HEK293 (cell line): ENCODE data around the gene KCNIP2.

Source experiments
- CTCF ChIA-PET: fragments of 350-600 bp; formaldehyde crosslinking; extraction: SDS; loops from one replicate; lab custom pipeline; 2021; ENCODE audit warnings: antibody characterized with exemption; lab: Yijun Ruan, JAX
- POLR2A ChIA-PET: fragments of 300-600 bp; formaldehyde crosslinking; extraction: SDS; loops from one replicate; lab custom pipeline; 2020; ENCODE audit warnings: antibody characterized with exemption, inconsistent platforms; lab: Yijun Ruan, JAX
- H3K27ac ChIP-seq: fragments of 200-500 bp; sonication (Bioruptor generic); 2 replicates; pipeline ENCODE4 v1.5.1; 2014; ENCODE audit warnings: low read depth, low read length, control low read depth, inconsistent platforms; ENCODE audit errors: extremely low read depth
- H3K36me3 ChIP-seq, 2 experiments: fragments of 200-500 bp in 1 of 2; sonication (Bioruptor generic) in 1 of 2; 1 replicate in 1 of 2; 2 replicates in 1 of 2; pipeline ENCODE4 v1.5.1; 2014 to 2017; ENCODE audit warnings: inconsistent platforms in 2 of 2, low read length in 2 of 2; ENCODE audit not compliant: control insufficient read depth in 2 of 2, insufficient read depth in 1 of 2
- H3K4me1 ChIP-seq: fragments of 200-500 bp; sonication (Bioruptor generic); 2 replicates; pipeline ENCODE4 v1.5.1; 2014; ENCODE audit warnings: mild to moderate bottlenecking, low read length, inconsistent platforms; ENCODE audit not compliant: control insufficient read depth, insufficient read depth
- H3K4me3 ChIP-seq: 2 replicates; pipeline ENCODE4 v1.5.1; 2011; ENCODE audit warnings: low read depth, mild to moderate bottlenecking, control low read depth, low read length, moderate library complexity
- H3K9me3 ChIP-seq: fragments of 200-500 bp; sonication (Bioruptor generic); 2 replicates; pipeline ENCODE4 v1.5.1; 2014; ENCODE audit warnings: low read depth, low read length, inconsistent platforms; ENCODE audit not compliant: control insufficient read depth, insufficient read depth
- BCL11B ChIP-seq: fragments of 450-650 bp; formaldehyde crosslinking; IDR thresholded peaks from 2 replicates; pipeline ENCODE4 v1.5.1; 2016; ENCODE audit warnings: low read depth, missing biosample characterization, missing genetic modification characterization
- GLIS1 ChIP-seq: fragments of 450-650 bp; formaldehyde crosslinking; IDR thresholded peaks from 2 replicates; pipeline ENCODE4 v1.5.1; 2016; ENCODE audit warnings: missing biosample characterization, missing genetic modification characterization
- KLF16 ChIP-seq: fragments of 450-650 bp; formaldehyde crosslinking; IDR thresholded peaks from 2 replicates; pipeline ENCODE4 v1.5.1; 2017; ENCODE audit warnings: missing biosample characterization, missing genetic modification characterization
- KLF7 ChIP-seq: fragments of 450-650 bp; formaldehyde crosslinking; IDR thresholded peaks from 2 replicates; pipeline ENCODE4 v1.5.1; 2016; ENCODE audit warnings: missing biosample characterization, missing genetic modification characterization, borderline replicate concordance
- OSR2 ChIP-seq: fragments of 450-650 bp; formaldehyde crosslinking; IDR thresholded peaks from 2 replicates; pipeline ENCODE4 v1.5.1; 2016; ENCODE audit warnings: missing biosample characterization, missing genetic modification characterization
- OVOL3 ChIP-seq: fragments of 450-650 bp; formaldehyde crosslinking; IDR thresholded peaks from 2 replicates; pipeline ENCODE4 v1.5.1; 2016; ENCODE audit warnings: missing biosample characterization, missing genetic modification characterization
- PRDM4 ChIP-seq: fragments of 450-650 bp; formaldehyde crosslinking; IDR thresholded peaks from 2 replicates; pipeline ENCODE4 v1.5.1; 2017; ENCODE audit warnings: missing biosample characterization, missing genetic modification characterization
- TRIM28 ChIP-seq: IDR thresholded peaks from 2 replicates; pipeline ENCODE4 v1.6.1; 2011; ENCODE audit warnings: low read length, control low read depth, borderline replicate concordance
- ZBTB7A ChIP-seq: fragments of 450-650 bp; formaldehyde crosslinking; IDR thresholded peaks from 2 replicates; pipeline ENCODE4 v1.5.1; 2016; ENCODE audit warnings: low read depth, missing biosample characterization, missing genetic modification characterization
- ZNF121 ChIP-seq: fragments of 450-650 bp; formaldehyde crosslinking; IDR thresholded peaks from 2 replicates; pipeline ENCODE4 v1.5.1; 2016; ENCODE audit warnings: missing biosample characterization, missing genetic modification characterization
- ZNF138 ChIP-seq: fragments of 450-650 bp; formaldehyde crosslinking; IDR thresholded peaks from 2 replicates; pipeline ENCODE4 v1.5.1; 2016; ENCODE audit warnings: missing biosample characterization, missing genetic modification characterization, borderline replicate concordance
- ZNF174 ChIP-seq: fragments of 450-650 bp; formaldehyde crosslinking; IDR thresholded peaks from 2 replicates; pipeline ENCODE4 v1.5.0; 2017; ENCODE audit warnings: missing biosample characterization, mild to moderate bottlenecking, missing genetic modification characterization
- ZNF184 ChIP-seq: fragments of 450-650 bp; IDR thresholded peaks from 2 replicates; pipeline ENCODE4 v1.5.1; 2018; ENCODE audit warnings: missing biosample characterization, mild to moderate bottlenecking, missing genetic modification characterization
- ZNF19 ChIP-seq: fragments of 450-650 bp; formaldehyde crosslinking; IDR thresholded peaks from 2 replicates; pipeline ENCODE4; 2016; ENCODE audit warnings: missing biosample characterization, missing genetic modification characterization, low read depth
- ZNF324 ChIP-seq: fragments of 450-650 bp; formaldehyde crosslinking; IDR thresholded peaks from 2 replicates; pipeline ENCODE4 v1.5.1; 2016; ENCODE audit warnings: missing biosample characterization, missing genetic modification characterization
- ZNF341 ChIP-seq: fragments of 450-650 bp; formaldehyde crosslinking; IDR thresholded peaks from 2 replicates; pipeline ENCODE4; 2016; ENCODE audit warnings: low read depth, missing biosample characterization, missing genetic modification characterization
- ZNF433 ChIP-seq: fragments of 450-650 bp; formaldehyde crosslinking; IDR thresholded peaks from 2 replicates; pipeline ENCODE4 v1.5.1; 2016; ENCODE audit warnings: missing biosample characterization, missing genetic modification characterization, low read depth
- ZNF560 ChIP-seq: fragments of 450-650 bp; formaldehyde crosslinking; IDR thresholded peaks from 2 replicates; pipeline ENCODE4 v1.5.1; 2017; ENCODE audit warnings: missing biosample characterization, missing genetic modification characterization, borderline replicate concordance
- ZNF624 ChIP-seq: fragments of 450-650 bp; formaldehyde crosslinking; IDR thresholded peaks from 2 replicates; pipeline ENCODE4 v1.5.1; 2017; ENCODE audit warnings: missing biosample characterization, missing genetic modification characterization
- ZNF654 ChIP-seq: fragments of 450-650 bp; formaldehyde crosslinking; IDR thresholded peaks from 2 replicates; pipeline ENCODE4 v1.5.1; 2016; ENCODE audit warnings: low read depth, missing biosample characterization, missing genetic modification characterization
- ZNF670 ChIP-seq: fragments of 450-650 bp; formaldehyde crosslinking; IDR thresholded peaks from 2 replicates; pipeline ENCODE4 v1.5.1; 2016; ENCODE audit warnings: missing biosample characterization, missing genetic modification characterization, low read depth
- ZNF677 ChIP-seq: fragments of 450-650 bp; IDR thresholded peaks from 2 replicates; pipeline ENCODE4 v1.5.0; 2018; ENCODE audit warnings: missing biosample characterization, mild to moderate bottlenecking, missing genetic modification characterization, moderate library complexity
- TF ChIP-seq, protein P1 (sequence below): fragments of 450-650 bp; formaldehyde crosslinking; IDR thresholded peaks from 2 replicates; pipeline ENCODE4 v1.5.1; 2016; ENCODE audit warnings: missing biosample characterization, missing genetic modification characterization
- TF ChIP-seq, protein P2 (sequence below): fragments of 450-650 bp; formaldehyde crosslinking; IDR thresholded peaks from 2 replicates; pipeline ENCODE4 v1.5.1; 2016; ENCODE audit warnings: missing biosample characterization, missing genetic modification characterization
- TF ChIP-seq, protein P3 (sequence below): fragments of 450-650 bp; formaldehyde crosslinking; IDR thresholded peaks from 2 replicates; pipeline ENCODE4 v1.5.1; 2016; ENCODE audit warnings: missing biosample characterization, missing genetic modification characterization

The KCNIP2 gene

DNA sequence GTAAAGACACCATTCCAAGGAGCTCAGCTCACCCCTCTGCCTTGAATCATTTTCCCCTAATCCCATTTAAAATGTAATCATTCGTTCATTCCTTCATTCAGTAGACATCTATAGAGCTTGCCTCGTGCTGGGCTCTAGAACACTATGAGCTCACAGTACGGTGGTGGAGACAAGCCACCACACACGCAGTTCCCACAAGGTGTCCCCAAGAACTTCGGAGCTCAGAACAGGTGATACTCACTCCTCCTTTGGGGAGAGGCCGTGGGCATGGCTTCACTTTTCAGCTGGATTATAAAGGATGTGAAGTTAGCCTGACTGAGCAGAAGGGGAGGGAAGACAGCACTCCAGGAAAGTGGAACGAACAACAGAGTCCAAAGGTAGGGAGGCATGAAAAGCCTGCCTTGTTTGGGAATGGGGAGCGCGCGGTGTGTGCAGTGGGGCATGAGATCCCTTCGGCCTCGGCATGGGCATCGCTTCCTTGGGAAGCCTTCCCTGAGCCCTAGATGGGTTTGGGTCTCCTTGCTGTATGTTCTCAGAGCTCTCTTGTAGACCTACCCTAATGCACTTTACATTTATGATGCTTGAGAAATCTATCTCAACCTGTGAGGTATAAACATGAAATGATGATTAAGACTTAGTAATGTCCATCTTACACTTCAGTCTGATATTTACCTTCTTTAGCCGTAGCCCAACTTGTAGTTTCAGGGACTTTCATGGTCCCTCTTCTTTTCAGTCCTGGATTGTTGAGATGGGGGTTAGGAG lies 24.5 kb downstream of the KCNIP2 start (continued):
- no peak for TF ChIP-seq OSR2 (tag by site-specific recombination)
- no peak for TF ChIP-seq ZNF677 (tag by site-specific recombination)
- no peak for TF ChIP-seq ZNF19
- TF ChIP-seq BCL11B: no peak
- no peak for TF ChIP-seq ZBTB7A (tag by site-specific recombination)
- TF ChIP-seq, protein P1, sequence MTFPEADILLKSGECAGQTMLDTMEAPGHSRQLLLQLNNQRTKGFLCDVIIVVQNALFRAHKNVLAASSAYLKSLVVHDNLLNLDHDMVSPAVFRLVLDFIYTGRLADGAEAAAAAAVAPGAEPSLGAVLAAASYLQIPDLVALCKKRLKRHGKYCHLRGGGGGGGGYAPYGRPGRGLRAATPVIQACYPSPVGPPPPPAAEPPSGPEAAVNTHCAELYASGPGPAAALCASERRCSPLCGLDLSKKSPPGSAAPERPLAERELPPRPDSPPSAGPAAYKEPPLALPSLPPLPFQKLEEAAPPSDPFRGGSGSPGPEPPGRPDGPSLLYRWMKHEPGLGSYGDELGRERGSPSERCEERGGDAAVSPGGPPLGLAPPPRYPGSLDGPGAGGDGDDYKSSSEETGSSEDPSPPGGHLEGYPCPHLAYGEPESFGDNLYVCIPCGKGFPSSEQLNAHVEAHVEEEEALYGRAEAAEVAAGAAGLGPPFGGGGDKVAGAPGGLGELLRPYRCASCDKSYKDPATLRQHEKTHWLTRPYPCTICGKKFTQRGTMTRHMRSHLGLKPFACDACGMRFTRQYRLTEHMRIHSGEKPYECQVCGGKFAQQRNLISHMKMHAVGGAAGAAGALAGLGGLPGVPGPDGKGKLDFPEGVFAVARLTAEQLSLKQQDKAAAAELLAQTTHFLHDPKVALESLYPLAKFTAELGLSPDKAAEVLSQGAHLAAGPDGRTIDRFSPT: no peak

DNA sequence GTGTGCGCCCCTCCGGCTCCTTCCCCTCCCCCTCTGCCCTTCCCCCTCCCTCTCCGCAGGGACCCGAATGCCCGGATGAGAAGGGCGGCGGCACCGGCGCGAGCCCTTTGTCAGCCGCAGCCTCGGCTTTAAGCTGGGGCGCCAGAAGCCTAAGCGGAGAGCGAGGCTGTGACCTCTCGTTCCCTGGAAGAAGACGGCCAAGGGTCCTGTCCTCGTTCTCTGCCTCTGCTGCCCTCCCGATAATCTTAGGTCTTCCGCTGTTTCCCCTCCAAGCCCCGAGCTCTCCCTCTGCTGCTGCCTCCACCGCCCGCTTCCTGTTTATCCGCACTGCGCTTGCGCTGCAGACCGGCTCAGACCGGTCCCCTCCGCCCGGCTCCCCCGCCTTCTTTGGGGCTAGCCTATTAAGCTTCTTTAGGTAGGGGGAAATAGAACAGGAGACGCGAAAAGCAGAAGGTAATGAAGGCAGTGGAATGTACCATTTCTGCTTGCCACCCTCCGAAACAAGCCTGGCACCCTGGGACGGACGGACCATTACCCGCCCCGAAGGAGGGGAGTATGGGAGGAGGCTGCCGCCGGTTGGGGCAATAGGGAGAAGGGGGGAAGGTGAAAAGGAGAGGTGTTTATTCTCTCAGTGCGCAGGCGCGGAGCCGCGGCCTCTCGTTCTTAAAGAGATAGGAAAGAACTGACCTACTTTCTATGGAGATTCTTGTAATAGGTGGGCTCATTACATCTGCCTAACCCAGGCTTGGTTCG lies 25.3 kb downstream of the KCNIP2 start, which contains the start of gene OGA:
Gene OGA, minus strand, starts transcription at position 326 of the 753 bp plus-strand sequence. CDS start 422 bp downstream, outside the sequence.
- POLR2A ChIA-PET: interaction anchor here (0.5 to 2.5 kb wide), 23 partner anchors 9 to 588 kb away, joined by 3 to 24 read pairs (median 4); partner anchors contain the start of genes DPCD, NPM3 and POLL
- CTCF ChIA-PET: interaction anchor here (0.6 to 2.6 kb wide), 8 partner anchors 10 to 545 kb away, joined by 3 to 17 read pairs (median 4); no protein-coding TSS in a partner anchor
- no peak for TF ChIP-seq ZNF670
- no peak for TF ChIP-seq ZNF184 (tag by site-specific recombination)
- TF ChIP-seq, protein P2, sequence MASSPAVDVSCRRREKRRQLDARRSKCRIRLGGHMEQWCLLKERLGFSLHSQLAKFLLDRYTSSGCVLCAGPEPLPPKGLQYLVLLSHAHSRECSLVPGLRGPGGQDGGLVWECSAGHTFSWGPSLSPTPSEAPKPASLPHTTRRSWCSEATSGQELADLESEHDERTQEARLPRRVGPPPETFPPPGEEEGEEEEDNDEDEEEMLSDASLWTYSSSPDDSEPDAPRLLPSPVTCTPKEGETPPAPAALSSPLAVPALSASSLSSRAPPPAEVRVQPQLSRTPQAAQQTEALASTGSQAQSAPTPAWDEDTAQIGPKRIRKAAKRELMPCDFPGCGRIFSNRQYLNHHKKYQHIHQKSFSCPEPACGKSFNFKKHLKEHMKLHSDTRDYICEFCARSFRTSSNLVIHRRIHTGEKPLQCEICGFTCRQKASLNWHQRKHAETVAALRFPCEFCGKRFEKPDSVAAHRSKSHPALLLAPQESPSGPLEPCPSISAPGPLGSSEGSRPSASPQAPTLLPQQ: peak; percentile 56; the same call in 1 of the 2 replicates
- no peak for TF ChIP-seq ZNF174 (tag by site-specific recombination)
- peak; percentile 50; the same call in 1 of the 2 replicates for TF ChIP-seq TRIM28
- TF ChIP-seq GLIS1 (tag by site-specific recombination): peak; percentile 66; the same call in 1 of the 2 replicates
- 0 out of 2 replicates have a peak, but pooled peaks have one; percentile 86 for TF ChIP-seq ZNF324 (tag by site-specific recombination)
- peak; percentile 95 for TF ChIP-seq ZNF341 (tag by site-specific recombination)
- no peak; the same call in 1 of the 2 replicates for TF ChIP-seq OVOL3 (tag by site-specific recombination)
- TF ChIP-seq, protein P1: peak; percentile 99
- peak; percentile 93; the same call in 1 of the 2 replicates for TF ChIP-seq KLF16 (tag by site-specific recombination)
- 0 out of 2 replicates have a peak, but pooled peaks have one; percentile 8 for TF ChIP-seq ZNF121 (tag by site-specific recombination)
- TF ChIP-seq ZNF433 (tag by site-specific recombination): no peak
- no peak for TF ChIP-seq ZNF624 (tag by site-specific recombination)
- no peak for TF ChIP-seq ZNF560
- TF ChIP-seq, protein P3, sequence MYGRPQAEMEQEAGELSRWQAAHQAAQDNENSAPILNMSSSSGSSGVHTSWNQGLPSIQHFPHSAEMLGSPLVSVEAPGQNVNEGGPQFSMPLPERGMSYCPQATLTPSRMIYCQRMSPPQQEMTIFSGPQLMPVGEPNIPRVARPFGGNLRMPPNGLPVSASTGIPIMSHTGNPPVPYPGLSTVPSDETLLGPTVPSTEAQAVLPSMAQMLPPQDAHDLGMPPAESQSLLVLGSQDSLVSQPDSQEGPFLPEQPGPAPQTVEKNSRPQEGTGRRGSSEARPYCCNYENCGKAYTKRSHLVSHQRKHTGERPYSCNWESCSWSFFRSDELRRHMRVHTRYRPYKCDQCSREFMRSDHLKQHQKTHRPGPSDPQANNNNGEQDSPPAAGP: peak; percentile 76
- TF ChIP-seq ZNF654 (tag by site-specific recombination): no peak
- TF ChIP-seq ZNF138 (tag by site-specific recombination): no peak
- TF ChIP-seq KLF7 (tag by site-specific recombination): no peak; the same call in 1 of the 2 replicates
- no peak; the same call in 1 of the 2 replicates for TF ChIP-seq PRDM4 (tag by site-specific recombination)

More for the DNA sequence above, 25.3 kb downstream of the KCNIP2 start, which contains the start of gene OGA:
- Histone ChIP-seq H3K4me1 (peaks cover 9% of the 10 kb centered on the region; the same call in 1 of the 2 replicates), H3K36me3 (peaks cover 0 to 1% of the 10 kb centered on the region in 2 experiments; a peak in 2 of 3 replicates), H3K4me3 (peak within 1 kb of the TSS; percentile 92), H3K9me3 (no peaks in the 10 kb centered on the region), H3K27ac (peak within 1 kb of the TSS; percentile 90)
